OCI-LY7 (cell line): ENCODE measurements around the gene ODF2.
"Not testable (repeated sequence)": the region's sequence is repeated elsewhere in the genome, so short reads cannot be mapped to it uniquely, and the experiment has no call there.

Experiments
- CTCF ChIP-seq: fragments of 200-600 bp; sonication (generic); conservative IDR thresholded peaks from 2 replicates; pipeline ENCODE4 v1.5.1; 2014; ENCODE audit warnings: mild to moderate bottlenecking, antibody characterized with exemption, low read length, moderate library complexity, mixed read lengths
- EZH2phosphoT487 ChIP-seq: fragments of 200-600 bp; sonication (generic); IDR thresholded peaks from 2 replicates; pipeline ENCODE4 v1.6.1; 2018; ENCODE audit warnings: low read depth, borderline replicate concordance, mild to moderate bottlenecking, mixed run types, antibody characterized with exemption, low read length, moderate library complexity, mixed read lengths

- TF ChIP-seq CTCF, EZH2phosphoT487: not testable (repeated sequence)
These were observed 50.1 kb downstream of the ODF2 start for GRCh38 chr9:128505906-128506305.
